Stimulated activated CD8-positive, alpha-beta memory T cell treated with anti-CD3 and anti-CD28 coated beads, Interleukin-7, amount 100 ng/mL, for 48 hours (primary cell): ENCODE results near the gene MRPL1.
"Not testable (repeated sequence)": the region's sequence is repeated elsewhere in the genome, so short reads cannot be mapped to it uniquely, and the experiment has no call there.

Experiments used
- DNase-seq, 2 donors: peaks; one replicate each; pipeline ENCODE4 v3.0.0-alpha.2; 2020; ENCODE audit warnings: low read depth in 1 of 2; ENCODE audit errors: extremely low read depth in 1 of 2

The MRPL1 gene

GRCh38 chr4:77849278-77849965, 13.2 kb upstream of the MRPL1 start:
- DNase-seq = no peak

- DNase-seq = peak; percentile 31 to 52
Measured at GRCh38 chr4:77852892-77853495, 9.6 kb upstream of the MRPL1 start.

- no peak for DNase-seq
Measured at GRCh38 chr4:77854431-77855111, 8.1 kb upstream of the MRPL1 start.

- DNase-seq = no peak
Measured at GRCh38 chr4:77856152-77856551, 6.5 kb upstream of the MRPL1 start.

- DNase-seq = no peak
Measured at GRCh38 chr4:77859256-77859655, 3.4 kb upstream of the MRPL1 start.

GRCh38 chr4:77861495-77861894, 1.1 kb upstream of the MRPL1 start:
- DNase-seq = no peak

- DNase-seq = not testable (repeated sequence)
Measured at GRCh38 chr4:77863341-77863740, 711 bp downstream of the MRPL1 start.

- DNase-seq = no peak
Measured at GRCh38 chr4:77865259-77865658, 2.6 kb downstream of the MRPL1 start.

GRCh38 chr4:77872723-77873445, 10.3 kb downstream of the MRPL1 start:
- no peak for DNase-seq

GRCh38 chr4:77877167-77877566, 14.5 kb downstream of the MRPL1 start:
- no peak for DNase-seq

GRCh38 chr4:77877771-77878565, 15.3 kb downstream of the MRPL1 start:
- no peak for DNase-seq

- DNase-seq = no peak
Measured at GRCh38 chr4:77880784-77881183, 18.2 kb downstream of the MRPL1 start.

- DNase-seq = no peak
Measured at GRCh38 chr4:77881460-77882295, 19.0 kb downstream of the MRPL1 start.

GRCh38 chr4:77893451-77893850, 30.8 kb downstream of the MRPL1 start:
- no peak for DNase-seq

- no peak for DNase-seq
Measured at GRCh38 chr4:77899607-77900006, 37.0 kb downstream of the MRPL1 start.

GRCh38 chr4:77903186-77903585, 40.6 kb downstream of the MRPL1 start:
- DNase-seq = no peak

GRCh38 chr4:77905651-77906263, 43.1 kb downstream of the MRPL1 start:
- no peak for DNase-seq

GRCh38 chr4:77910676-77911075, 48.0 kb downstream of the MRPL1 start:
- DNase-seq = no peak

- no peak for DNase-seq
Measured at GRCh38 chr4:77911091-77911490, 48.5 kb downstream of the MRPL1 start.
